Brain microvascular endothelial cell (primary cell): Measurements from ENCODE around the gene TLE6.
A peak's percentile ranks its signal among the peaks of the same experiment; 100 is the strongest.

ENCODE experiments used
- DNase-seq: peaks from one replicate; pipeline ENCODE4 v3.0.0-alpha.2; 2020
- H3K27ac ChIP-seq: fragments of 250-450 bp; sonication (Bioruptor Pico); 2 replicates; pipeline ENCODE4 v1.5.1; 2020; ENCODE audit warnings: mild to moderate bottlenecking, moderate library complexity
- H3K27me3 ChIP-seq: fragments of 250-450 bp; sonication (Bioruptor Pico); replicated peaks from 2 replicates; pipeline ENCODE4 v1.5.1; 2020; ENCODE audit warnings: mild to moderate bottlenecking
- H3K36me3 ChIP-seq: fragments of 250-450 bp; sonication (Bioruptor Pico); replicated peaks from 2 replicates; pipeline ENCODE4 v1.5.1; 2020; ENCODE audit warnings: mild to moderate bottlenecking
- H3K4me3 ChIP-seq: 2 replicates; pipeline ENCODE4 v1.5.1; 2011; ENCODE audit warnings: low read depth, mild to moderate bottlenecking, control low read depth, low read length, moderate library complexity
- CTCF ChIP-seq: IDR thresholded peaks from 2 replicates; pipeline ENCODE4 v1.5.1; 2011; ENCODE audit warnings: low read depth, mild to moderate bottlenecking, moderate library complexity, low read length, control low read depth, inconsistent platforms; ENCODE audit errors: missing control alignments
- in situ Hi-C: cut with HindIII; loops from 2 replicates; pipeline ENCODE4 v1.10.0; 2017; ENCODE audit warnings: low sequenced_read_pairs, low pct_ligation_motif_present

The TLE6 gene

GRCh38 chr19:2945575-2946184 is 31.7 kb upstream of the TLE6 start:
- Histone ChIP-seq H3K36me3 (no peaks in the 10 kb centered on the region), H3K4me3 (peak overlapping the region; percentile 75), H3K27ac (peak overlapping the region; percentile 82), H3K27me3 (no peaks in the 10 kb centered on the region)
- no peak for DNase-seq
- in situ Hi-C loops = no loop called here
- TF ChIP-seq CTCF = no peak

- TF ChIP-seq CTCF = no peak
- H3K4me3 ChIP-seq = peak overlapping the region; percentile 98
- DNase-seq = peak; percentile 54
- in situ Hi-C loops = no loop called here
- H3K36me3 ChIP-seq = no peaks in the 10 kb centered on the region
- H3K27ac ChIP-seq = peak overlapping the region; percentile 85
- no peaks in the 10 kb centered on the region for H3K27me3 ChIP-seq
Measured at GRCh38 chr19:2949939-2950285, 27.5 kb upstream of the TLE6 start.

- Histone ChIP-seq H3K27ac (peak overlapping the region; percentile 85), H3K4me3 (peak overlapping the region; percentile 98), H3K27me3 (no peaks in the 10 kb centered on the region), H3K36me3 (no peaks in the 10 kb centered on the region)
- TF ChIP-seq CTCF = no peak
- peak; percentile 99 for DNase-seq
- in situ Hi-C loops = no loop called here
Measured at GRCh38 chr19:2950286-2951124, 26.9 kb upstream of the TLE6 start.

- no peak for DNase-seq
- no peak overlapping the region for H3K27ac ChIP-seq
- no peaks in the 10 kb centered on the region for H3K27me3 ChIP-seq
- no peak overlapping the region for H3K4me3 ChIP-seq
- no peaks in the 10 kb centered on the region for H3K36me3 ChIP-seq
- in situ Hi-C loops = no loop called here
- TF ChIP-seq CTCF = no peak
Measured at GRCh38 chr19:2952953-2953481, 24.3 kb upstream of the TLE6 start.

GRCh38 chr19:2957160-2957559 is 20.2 kb upstream of the TLE6 start:
- no peak overlapping the region for H3K27ac ChIP-seq

More at GRCh38 chr19:2957160-2957559, 20.2 kb upstream of the TLE6 start:
- in situ Hi-C loops = no loop called here
- Histone ChIP-seq H3K4me3 (no peak overlapping the region), H3K36me3 (no peaks in the 10 kb centered on the region), H3K27me3 (no peaks in the 10 kb centered on the region)
- no peak for DNase-seq
- TF ChIP-seq CTCF = no peak
